HCT116 (cell line): ENCODE data around the gene KCNIP4.

Experiments used
- CTCF ChIP-seq, 3 experiments: fragments of 200-600 bp in 1 of 3; sonication (generic) in 1 of 3; IDR thresholded peaks in 2 of 3; conservative IDR thresholded peaks in 1 of 3; 2 replicates each; pipeline ENCODE4 v1.5.1; 2012 to 2017; ENCODE audit warnings: low read depth in 2 of 3, low read length in 2 of 3, antibody characterized with exemption in 1 of 3, borderline replicate concordance in 1 of 3, control low read depth in 1 of 3, mild to moderate bottlenecking in 1 of 3, mixed read lengths in 1 of 3, mixed run types in 1 of 3, moderate library complexity in 1 of 3; ENCODE audit not compliant: insufficient read depth in 1 of 3
- EZH2 ChIP-seq: fragments of 200-600 bp; sonication (generic); IDR thresholded peaks from 2 replicates; pipeline ENCODE4 v1.6.1; 2017; ENCODE audit warnings: antibody characterized with exemption, mixed run types
- JUND ChIP-seq: IDR thresholded peaks from 2 replicates; pipeline ENCODE4 v1.6.1; 2012
- ZFX ChIP-seq: fragments of 450-650 bp; IDR thresholded peaks from 2 replicates; pipeline ENCODE4 v1.6.1; 2017

DNA sequence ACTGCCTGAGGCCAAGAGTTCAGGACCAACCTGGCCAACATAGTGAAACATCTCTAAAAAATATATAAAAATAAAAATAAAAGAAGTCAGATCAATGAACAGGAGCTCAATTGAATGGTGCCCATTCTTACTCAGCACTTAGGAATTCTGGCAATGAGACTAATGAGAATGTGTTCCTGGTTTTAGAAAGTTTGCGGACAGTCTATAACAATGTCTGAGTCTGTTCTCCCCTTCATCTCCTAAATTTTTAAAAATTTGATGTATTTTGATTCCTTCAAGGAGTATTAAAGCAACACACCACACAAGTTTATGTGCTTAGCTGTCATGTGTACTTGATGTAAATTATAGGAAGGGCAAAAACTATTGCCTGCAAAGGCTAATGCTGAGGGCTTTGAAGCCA is 30.6 kb upstream of the KCNIP4 start:
- TF ChIP-seq JUND (no peak), CTCF (IDR thresholded peaks at IDR 0.05 in 2 of 3, conservative IDR thresholded peaks at IDR 0.05 in 1 of 3; ENCODE audit: borderline replicate concordance in 1 of 3, insufficient read depth in 1 of 3, low read depth in 2 of 3, low read length in 2 of 3) (no peak), EZH2 (no peak), ZFX (no peak)
